Osteoblast (primary cell): ENCODE data around the gene C7. TPM values are rescaled to one million over a fixed set of nuclear protein-coding genes. Genes with fewer than 3 reads are reported as not detected.

Experiments used
- DNase-seq: peaks from one replicate; pipeline ENCODE4 v3.0.0; 2011; ENCODE audit warnings: low spot score, mixed read lengths; ENCODE audit not compliant: insufficient read length; ENCODE audit errors: missing footprints
- H2AFZ ChIP-seq: 2 replicates; pipeline ENCODE4 v1.6.0; 2011; ENCODE audit warnings: mild to moderate bottlenecking, low read length
- H3K27ac ChIP-seq: 2 replicates; pipeline ENCODE4 v1.5.1; 2011; ENCODE audit warnings: mild to moderate bottlenecking, low read depth, low read length, moderate library complexity
- H3K27me3 ChIP-seq: 2 replicates; pipeline ENCODE4 v1.6.0; 2012; ENCODE audit warnings: mild to moderate bottlenecking, control low read depth, inconsistent platforms, low read length, moderate library complexity; ENCODE audit not compliant: insufficient read depth
- H3K36me3 ChIP-seq: 2 replicates; pipeline ENCODE4 v1.5.1; 2011; ENCODE audit warnings: mild to moderate bottlenecking, low read length, control low read depth, moderate library complexity; ENCODE audit not compliant: insufficient read depth
- H3K4me1 ChIP-seq: 2 replicates; pipeline ENCODE4 v1.5.1; 2011; ENCODE audit warnings: mild to moderate bottlenecking, low read length, control low read depth, moderate library complexity; ENCODE audit not compliant: insufficient read depth
- H3K4me2 ChIP-seq: 2 replicates; pipeline ENCODE4 v1.6.0; 2011; ENCODE audit warnings: mild to moderate bottlenecking, low read length; ENCODE audit not compliant: insufficient read depth
- H3K4me3 ChIP-seq: fragments of 200-600 bp; sonication (generic); 3 replicates; pipeline ENCODE4 v1.5.1; 2012; ENCODE audit warnings: mild to moderate bottlenecking, low read length, inconsistent platforms; ENCODE audit not compliant: insufficient read depth
- H3K79me2 ChIP-seq: 2 replicates; pipeline ENCODE4 v1.6.0; 2012; ENCODE audit warnings: mild to moderate bottlenecking, low read length, control low read depth, inconsistent platforms; ENCODE audit not compliant: insufficient read depth
- H3K9me3 ChIP-seq: 2 replicates; pipeline ENCODE4 v1.5.1; 2011; ENCODE audit warnings: low read depth, low read length, control low read depth
- H4K20me1 ChIP-seq: 2 replicates; pipeline ENCODE4 v1.6.0; 2012; ENCODE audit warnings: mild to moderate bottlenecking, low read length, control low read depth; ENCODE audit not compliant: insufficient read depth
- CTCF ChIP-seq: IDR thresholded peaks from 2 replicates; pipeline ENCODE4 v1.5.1; 2011; ENCODE audit warnings: mild to moderate bottlenecking, low read depth, low read length, moderate library complexity; ENCODE audit errors: extremely low read depth
- total RNA-seq: library from RNA; depleted of rRNA; stranded (reverse); fragments of >200 nt; gene quantifications from 2 replicates; pipeline ENCODE4 v1.2.3, GENCODE V29; 2012

The C7 gene
- total RNA-seq, 1 donor, result 0.36 TPM

DNA sequence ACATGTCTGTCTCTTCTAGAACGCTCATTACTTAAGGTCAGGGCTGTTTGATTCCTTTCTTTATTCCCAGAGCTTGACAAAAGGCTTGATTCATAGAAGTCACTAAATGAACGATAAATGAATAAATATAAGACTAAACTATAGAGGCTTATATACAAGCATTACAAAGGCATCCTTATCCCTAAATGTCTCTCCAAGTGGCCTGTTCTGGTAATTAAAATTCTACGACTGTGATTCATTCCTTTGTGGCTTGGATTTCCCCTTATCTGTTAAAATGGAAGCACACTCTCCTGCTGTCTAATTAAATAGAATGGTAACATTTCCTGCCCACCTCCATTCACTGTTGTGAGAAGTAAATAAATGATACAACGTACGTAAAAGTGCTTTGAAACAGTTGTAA is 49.5 kb downstream of the C7 start:
- Histone ChIP-seq H3K4me1 (no peaks in the 10 kb centered on the region), H3K4me3 (no peak overlapping the region), H4K20me1 (no peaks in the 10 kb centered on the region), H3K4me2 (no peak overlapping the region), H3K9me3 (peaks cover 3% of the 10 kb centered on the region), H3K27ac (no peak overlapping the region), H2AFZ (no peak overlapping the region), H3K36me3 (no peaks in the 10 kb centered on the region), H3K27me3 (no peaks in the 10 kb centered on the region), H3K79me2 (no peaks in the 10 kb centered on the region)
- no peak for TF ChIP-seq CTCF
- DNase-seq, result no peak

DNA sequence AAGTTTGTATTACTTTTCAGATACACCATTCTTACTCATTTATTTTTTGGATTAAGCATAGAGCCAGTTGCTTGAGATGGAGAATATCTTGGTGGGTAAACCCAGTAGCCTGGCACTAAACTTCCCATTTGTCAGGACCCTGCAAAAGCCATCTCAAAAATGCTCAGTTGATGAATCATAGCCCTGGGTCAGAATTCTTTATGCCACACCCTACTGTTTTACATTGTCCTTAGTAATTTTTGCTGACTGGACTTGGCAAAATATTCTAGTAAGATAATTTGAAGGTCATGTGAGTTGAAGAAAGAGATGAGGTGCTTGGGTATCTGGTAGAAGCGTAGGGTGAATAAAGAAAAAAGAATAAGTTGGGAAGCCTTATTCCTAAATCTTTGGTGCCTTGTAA is 50.7 kb downstream of the C7 start:
- Histone ChIP-seq H3K27me3 (no peaks in the 10 kb centered on the region), H4K20me1 (no peaks in the 10 kb centered on the region), H3K79me2 (no peaks in the 10 kb centered on the region), H3K4me1 (no peaks in the 10 kb centered on the region), H2AFZ (no peak overlapping the region), H3K36me3 (no peaks in the 10 kb centered on the region), H3K9me3 (peaks cover 3% of the 10 kb centered on the region), H3K4me3 (no peak overlapping the region), H3K27ac (no peak overlapping the region), H3K4me2 (no peak overlapping the region)
- TF ChIP-seq CTCF, result no peak
- no peak for DNase-seq

DNA sequence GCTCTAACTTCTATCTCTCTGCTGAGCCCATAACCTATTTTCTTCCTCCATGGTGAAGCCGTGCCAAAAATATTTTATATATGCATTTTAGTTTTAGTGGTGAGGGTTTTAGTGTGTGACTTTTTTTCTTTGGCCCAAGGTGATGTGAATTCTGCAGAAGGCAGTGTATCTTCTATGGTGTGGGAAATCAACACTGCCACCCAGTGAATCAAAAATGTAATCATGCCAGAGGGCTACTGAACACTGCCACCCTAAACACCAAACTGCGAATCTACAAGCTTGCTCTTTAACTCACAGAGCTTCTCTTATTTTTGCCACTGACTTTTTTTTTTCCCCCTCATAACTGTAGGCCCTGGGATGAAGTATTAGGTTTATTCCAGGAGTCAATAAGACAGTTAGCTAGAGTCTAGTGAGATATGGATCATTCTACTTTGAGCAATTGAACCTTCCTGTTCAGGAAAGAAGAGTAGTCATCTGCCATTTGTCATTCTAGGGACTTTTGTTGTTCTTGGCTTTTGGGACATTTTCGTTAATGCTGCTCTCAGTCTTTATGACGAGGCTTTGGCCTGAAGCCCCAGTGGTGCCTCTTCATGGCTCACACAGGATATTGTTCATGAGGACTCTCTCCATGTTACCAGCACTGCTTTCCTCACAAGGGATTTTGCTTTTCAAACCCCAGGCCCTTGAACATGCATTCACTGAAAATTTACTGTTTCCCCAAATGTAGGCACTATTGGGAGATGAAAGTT is 53.1 kb downstream of the C7 start:
- H3K9me3 ChIP-seq, result peaks cover 3% of the 10 kb centered on the region
- no peaks in the 10 kb centered on the region for H4K20me1 ChIP-seq
- H3K27me3 ChIP-seq, result no peaks in the 10 kb centered on the region
- TF ChIP-seq CTCF, result no peak
- no peak overlapping the region for H3K4me3 ChIP-seq
- no peak for DNase-seq
- no peak overlapping the region for H2AFZ ChIP-seq
- H3K4me2 ChIP-seq, result no peak overlapping the region
- no peaks in the 10 kb centered on the region for H3K79me2 ChIP-seq
- H3K36me3 ChIP-seq, result no peaks in the 10 kb centered on the region
- H3K27ac ChIP-seq, result no peak overlapping the region
- no peaks in the 10 kb centered on the region for H3K4me1 ChIP-seq

- Histone ChIP-seq H3K4me1 (no peaks in the 10 kb centered on the region), H3K4me3 (no peak overlapping the region), H2AFZ (no peak overlapping the region), H3K4me2 (no peak overlapping the region), H3K27ac (no peak overlapping the region), H3K79me2 (no peaks in the 10 kb centered on the region), H4K20me1 (no peaks in the 10 kb centered on the region), H3K9me3 (no peaks in the 10 kb centered on the region), H3K36me3 (no peaks in the 10 kb centered on the region), H3K27me3 (no peaks in the 10 kb centered on the region)
- no peak for TF ChIP-seq CTCF
- no peak for DNase-seq
Measured at GRCh38 chr5:40972434-40972833, 63.1 kb downstream of the C7 start.
